Measurements from ENCODE around the gene CDK3.

GRCh38 chr17:76000755-76001521 is at the start of gene CDK3:
- TF ChIP-seq POLR2AphosphoS5 (IDR thresholded peaks at IDR 0.05; ENCODE audit: low read depth, low read length): no peak
- TF ChIP-seq POLR2A (IDR thresholded peaks at IDR 0.05; ENCODE audit: low read depth, low read length): no peak
- no peak for TF ChIP-seq PAX5 (IDR thresholded peaks at IDR 0.05; ENCODE audit: insufficient read depth, low read length, severe bottlenecking)
- no peak for TF ChIP-seq TAF1 (IDR thresholded peaks at IDR 0.05; ENCODE audit: low read depth, low read length)
- TF ChIP-seq POU2F2 (IDR thresholded peaks at IDR 0.05; ENCODE audit: low read depth, low read length): no peak
